GM21526 (cell line): ENCODE measurements around the gene IFNLR1.

Source experiments
- ATAC-seq: cut with Tn5 transposase; IDR thresholded peaks from one replicate; pipeline ENCODE4 v1.9.1; 2021; ENCODE audit warnings: moderate library complexity; ENCODE audit not compliant: unreplicated experiment, low FRiP score

Gene IFNLR1

GRCh38 chr1:24126672-24127023 lies 60.4 kb downstream of the IFNLR1 start:
- no peak for ATAC-seq

GRCh38 chr1:24126018-24126671 lies 60.9 kb downstream of the IFNLR1 start:
- ATAC-seq, result no peak

GRCh38 chr1:24125456-24125855 lies 61.6 kb downstream of the IFNLR1 start:
- no peak for ATAC-seq

GRCh38 chr1:24124980-24125379 lies 62.1 kb downstream of the IFNLR1 start:
- ATAC-seq, result no peak

GRCh38 chr1:24123611-24124010 lies 63.5 kb downstream of the IFNLR1 start:
- ATAC-seq, result no peak

- ATAC-seq, result no peak
Measured at GRCh38 chr1:24122776-24123175, 64.3 kb downstream of the IFNLR1 start.

GRCh38 chr1:24121406-24121805 lies 65.7 kb downstream of the IFNLR1 start:
- ATAC-seq, result no peak

GRCh38 chr1:24120965-24121364 lies 66.1 kb downstream of the IFNLR1 start:
- no peak for ATAC-seq

GRCh38 chr1:24119859-24120756 lies 67.0 kb downstream of the IFNLR1 start:
- ATAC-seq, result no peak

GRCh38 chr1:24119489-24119858 lies 67.6 kb downstream of the IFNLR1 start:
- ATAC-seq, result no peak

GRCh38 chr1:24118410-24119242 lies 68.5 kb downstream of the IFNLR1 start:
- no peak for ATAC-seq

GRCh38 chr1:24117722-24118409 lies 69.2 kb downstream of the IFNLR1 start:
- no peak for ATAC-seq

- no peak for ATAC-seq
Measured at GRCh38 chr1:24117132-24117531, 70.0 kb downstream of the IFNLR1 start.

- ATAC-seq, result no peak
Measured at GRCh38 chr1:24114753-24115152, 72.3 kb downstream of the IFNLR1 start.

- ATAC-seq, result no peak
Measured at GRCh38 chr1:24113641-24114033, 73.5 kb downstream of the IFNLR1 start.

GRCh38 chr1:24111996-24112779 lies 74.9 kb downstream of the IFNLR1 start, which contains the start of gene MYOM3:
MYOM3 (minus strand) TSS chr1:24112135; CDS start chr1:24108636, 3,499 bp downstream.
- ATAC-seq, result no peak

- ATAC-seq, result no peak
Measured at GRCh38 chr1:24111262-24111995, 75.7 kb downstream of the IFNLR1 start.

GRCh38 chr1:24110642-24111261 lies 76.3 kb downstream of the IFNLR1 start:
- no peak for ATAC-seq
